H1 (cell line): Measurements from ENCODE around the gene NOL4L. TPM values are rescaled to one million over a fixed set of nuclear protein-coding genes. Genes with fewer than 3 reads are reported as not detected.

ENCODE experiments used
- CTCF ChIA-PET: fragments of 300-600 bp; sonication (Branson Sonifier 250); formaldehyde crosslinking; loops from one replicate; lab custom pipeline; 2021; ENCODE audit not compliant: partially characterized antibody; lab: Charles Lee
- POLR2A ChIA-PET: fragments of 300-600 bp; sonication (Branson Sonifier 250); formaldehyde crosslinking; loops from one replicate; lab custom pipeline; 2021; ENCODE audit warnings: inconsistent platforms; ENCODE audit not compliant: partially characterized antibody; lab: Charles Lee
- DNase-seq, 2 experiments: peaks; one replicate each; pipeline versions ENCODE4 v3.0.0 to v3.0.0-alpha.2; 2010 to 2022; ENCODE audit warnings: low spot score in 2 of 2, low read depth in 1 of 2, mixed read lengths in 1 of 2
- FAIRE-seq: peaks from 2 replicates; lab custom pipeline; 2011; peaks lifted over from hg19 to GRCh38; lab: Jason Lieb, UNC
- H2AFZ ChIP-seq: 2 replicates; pipeline ENCODE4 v1.8.1; 2012; ENCODE audit warnings: low read length, inconsistent platforms
- H2AK5ac ChIP-seq: 2 replicates; pipeline ENCODE4 v1.6.1; 2013; ENCODE audit warnings: low read depth, low read length
- H2BK120ac ChIP-seq: replicated peaks from 2 replicates; pipeline ENCODE3; 2013; ENCODE audit warnings: low read depth, low read length, inconsistent platforms
- H2BK12ac ChIP-seq: 2 replicates; pipeline ENCODE4 v1.6.1; 2013; ENCODE audit warnings: low read depth, low read length
- H2BK15ac ChIP-seq: 2 replicates; pipeline ENCODE4 v1.6.1; 2013; ENCODE audit warnings: low read length
- H2BK20ac ChIP-seq: 2 replicates; pipeline ENCODE4 v1.6.1; 2013; ENCODE audit warnings: low read length
- H2BK5ac ChIP-seq: 2 replicates; pipeline ENCODE4 v1.6.1; 2013; ENCODE audit warnings: low read depth, low read length
- H3K14ac ChIP-seq: 2 replicates; pipeline ENCODE4 v1.6.1; 2013; ENCODE audit warnings: inconsistent platforms; ENCODE audit not compliant: insufficient read length
- H3K18ac ChIP-seq: 2 replicates; pipeline ENCODE4 v1.6.1; 2013; ENCODE audit warnings: low read length; ENCODE audit errors: extremely low read depth
- H3K23ac ChIP-seq: 2 replicates; pipeline ENCODE4 v1.6.1; 2013; ENCODE audit warnings: inconsistent platforms; ENCODE audit not compliant: insufficient read length
- H3K23me2 ChIP-seq: 2 replicates; pipeline ENCODE4 v1.6.1; 2013; ENCODE audit warnings: low read depth, low read length
- H3K27ac ChIP-seq: 2 replicates; pipeline ENCODE4 v1.6.1; 2011; ENCODE audit warnings: low read depth, low read length, inconsistent platforms
- H3K27me3 ChIP-seq, 4 experiments: replicated peaks in 1 of 4; 1 replicate in 1 of 4; 2 replicates in 3 of 4; pipeline versions ENCODE4 v1.6.1 to v1.8.1; 2011 to 2013; ENCODE audit warnings: low read length in 3 of 4, mild to moderate bottlenecking in 3 of 4, inconsistent platforms in 2 of 4, mixed read lengths in 2 of 4, moderate library complexity in 1 of 4; ENCODE audit not compliant: control insufficient read depth in 3 of 4, insufficient read depth in 3 of 4; ENCODE audit errors: extremely low read depth in 1 of 4
- H3K36me3 ChIP-seq, 4 experiments: 2 replicates each; pipeline versions ENCODE4 v1.6.1 to v1.8.1; 2011 to 2013; ENCODE audit warnings: mild to moderate bottlenecking in 4 of 4, low read length in 3 of 4, moderate library complexity in 2 of 4, control low read depth in 1 of 4, inconsistent platforms in 1 of 4; ENCODE audit not compliant: insufficient read depth in 4 of 4, control insufficient read depth in 2 of 4
- H3K4ac ChIP-seq: replicated peaks from 2 replicates; pipeline ENCODE3; 2013; ENCODE audit warnings: low read length, low read depth, mixed read lengths, inconsistent platforms; ENCODE audit not compliant: insufficient read length
- H3K4me1 ChIP-seq, 4 experiments: replicated peaks in 1 of 4; 1 replicate in 1 of 4; 2 replicates in 3 of 4; pipeline versions ENCODE4 v1.6.1 to v1.8.1; 2011 to 2013; ENCODE audit warnings: low read length in 3 of 4, inconsistent platforms in 2 of 4, mixed read lengths in 1 of 4; ENCODE audit not compliant: insufficient read depth in 4 of 4, control insufficient read depth in 3 of 4
- H3K4me2 ChIP-seq, 2 experiments: 2 replicates each; pipeline versions ENCODE4 v1.6.1 to v1.8.1; 2011 to 2013; ENCODE audit warnings: low read depth in 2 of 2, low read length in 2 of 2, control low read depth in 1 of 2, inconsistent platforms in 1 of 2, mild to moderate bottlenecking in 1 of 2; ENCODE audit not compliant: insufficient read depth in 1 of 2
- H3K4me3 ChIP-seq, 4 experiments: fragments of 200-600, 300-600 bp in 1 of 4; sonication (generic), shearing (Covaris generic), sonication (Bioruptor Twin) in 1 of 4; 2 replicates each; pipeline versions ENCODE4 v1.5.1 to v1.8.1; 2011 to 2016; ENCODE audit warnings: low read length in 4 of 4, low read depth in 3 of 4, control low read depth in 2 of 4, inconsistent platforms in 2 of 4, mild to moderate bottlenecking in 2 of 4, mixed read lengths in 1 of 4, moderate library complexity in 1 of 4; ENCODE audit not compliant: insufficient read depth in 2 of 4; ENCODE audit errors: extremely low read depth in 1 of 4
- H3K56ac ChIP-seq: replicated peaks from 2 replicates; pipeline ENCODE3; 2013; ENCODE audit warnings: low read depth, mild to moderate bottlenecking, mixed read lengths, low read length, inconsistent platforms; ENCODE audit not compliant: insufficient read length
- H3K79me1 ChIP-seq: 2 replicates; pipeline ENCODE4 v1.6.1; 2013; ENCODE audit warnings: low read depth, low read length, control low read depth
- H3K79me2 ChIP-seq, 2 experiments: 2 replicates each; pipeline versions ENCODE4 v1.6.1 to v1.8.1; 2012 to 2013; ENCODE audit warnings: low read length in 2 of 2, mild to moderate bottlenecking in 2 of 2, inconsistent platforms in 1 of 2; ENCODE audit not compliant: insufficient read depth in 2 of 2, control insufficient read depth in 1 of 2
- H3K9ac ChIP-seq, 4 experiments: replicated peaks in 1 of 4; 1 replicate in 1 of 4; 2 replicates in 3 of 4; pipeline versions ENCODE4 v1.6.1 to v1.8.1; 2011 to 2013; ENCODE audit warnings: low read depth in 3 of 4, low read length in 3 of 4, control low read depth in 2 of 4, mild to moderate bottlenecking in 2 of 4, moderate library complexity in 2 of 4, inconsistent platforms in 1 of 4; ENCODE audit errors: extremely low read depth in 1 of 4
- H3K9me3 ChIP-seq, 2 experiments: 2 replicates each; pipeline versions ENCODE4 v1.6.1 to v1.8.1; 2012 to 2013; ENCODE audit warnings: mild to moderate bottlenecking in 2 of 2, moderate library complexity in 2 of 2, control low read depth in 1 of 2, inconsistent platforms in 1 of 2, low read depth in 1 of 2, low read length in 1 of 2, mixed read lengths in 1 of 2; ENCODE audit not compliant: insufficient read depth in 2 of 2
- H4K20me1 ChIP-seq, 2 experiments: replicated peaks in 1 of 2; 2 replicates each; pipeline versions ENCODE3 to v1.8.1; 2011 to 2013; ENCODE audit warnings: inconsistent platforms in 2 of 2, low read length in 2 of 2, mild to moderate bottlenecking in 1 of 2; ENCODE audit not compliant: insufficient read depth in 2 of 2, control insufficient read depth in 1 of 2
- H4K5ac ChIP-seq: 2 replicates; pipeline ENCODE4 v1.6.1; 2013; ENCODE audit warnings: low read length, low read depth, mixed read lengths, inconsistent platforms; ENCODE audit not compliant: insufficient read length
- H4K8ac ChIP-seq: 2 replicates; pipeline ENCODE4 v1.8.0; 2013; ENCODE audit warnings: mild to moderate bottlenecking, moderate library complexity, low read length, inconsistent platforms; ENCODE audit not compliant: insufficient read depth; ENCODE audit errors: extremely low read depth
- H4K91ac ChIP-seq: replicated peaks from 2 replicates; pipeline ENCODE3; 2013; ENCODE audit warnings: low read length, mixed read lengths, inconsistent platforms; ENCODE audit not compliant: insufficient read length
- HDAC2 ChIP-seq, 2 experiments: fragments of 300-600 bp in 1 of 2; sonication (generic) in 1 of 2; IDR thresholded peaks; 2 replicates each; pipeline ENCODE4 v1.6.1; 2011 to 2012; ENCODE audit warnings: low read depth in 2 of 2, low read length in 2 of 2, mild to moderate bottlenecking in 2 of 2, moderate library complexity in 2 of 2, borderline replicate concordance in 1 of 2, inconsistent platforms in 1 of 2
- POLR2A ChIP-seq, 2 experiments: IDR thresholded peaks; 1 replicate in 1 of 2; 2 replicates in 1 of 2; pipeline ENCODE4 v1.6.1; 2011; ENCODE audit warnings: low read depth in 2 of 2, low read length in 2 of 2, mild to moderate bottlenecking in 2 of 2; ENCODE audit errors: control extremely low read depth in 1 of 2
- TAF1 ChIP-seq: IDR thresholded peaks from 2 replicates; pipeline ENCODE4 v1.6.1; 2011; ENCODE audit warnings: mild to moderate bottlenecking, low read depth, low read length
- WGBS, 2 experiments: shearing (Covaris generic) in 1 of 2; methylation state at CpG; one replicate each; pipeline versions ENCODE4 v1.1.6 to v1.1.7; 2013 to 2015; ENCODE audit warnings: low lambda C conversion rate in 2 of 2, mixed read lengths in 2 of 2, inconsistent platforms in 1 of 2, low coverage in 1 of 2, missing lambda C conversion rate in 1 of 2; ENCODE audit not compliant: insufficient replicate concordance in 2 of 2, insufficient coverage in 1 of 2, insufficient read length in 1 of 2; ENCODE audit errors: extremely low coverage in 1 of 2, missing lambda C conversion rate in 1 of 2; 5-methylcytosine and 5-hydroxymethylcytosine counted together
- polyA plus RNA-seq, 7 experiments: library from polyadenylated mRNA; depleted of rRNA in 3 of 7; stranded (reverse) in 5 of 7; unstranded in 2 of 7; fragments of >200 nt in 5 of 7; fragments of 200-250 nt in 2 of 7; gene quantifications; 1 replicate in 5 of 7; 2 replicates in 1 of 7; 4 replicates in 1 of 7; pipeline versions ENCODE4 v1.2.1 to v1.2.3, GENCODE V29; 2011 to 2013; ENCODE audit warnings: missing spikeins in 2 of 7, mixed read lengths in 2 of 7
- total RNA-seq: library from RNA; stranded (reverse); fragmentation: NEBNext Ultra II Directional; extraction: Animal tissue kit (Norgen Biotek cat#: 25700); gene quantifications from 2 replicates; pipeline ENCODE4 v1.2.1, GENCODE V29; 2021

The NOL4L gene
- total and polyA plus RNA-seq, 2 of the 8 experiments (the other 6 are each of a cell fraction or from before 2014, with no cell fraction given): 15.3 to 23.7 TPM

DNA sequence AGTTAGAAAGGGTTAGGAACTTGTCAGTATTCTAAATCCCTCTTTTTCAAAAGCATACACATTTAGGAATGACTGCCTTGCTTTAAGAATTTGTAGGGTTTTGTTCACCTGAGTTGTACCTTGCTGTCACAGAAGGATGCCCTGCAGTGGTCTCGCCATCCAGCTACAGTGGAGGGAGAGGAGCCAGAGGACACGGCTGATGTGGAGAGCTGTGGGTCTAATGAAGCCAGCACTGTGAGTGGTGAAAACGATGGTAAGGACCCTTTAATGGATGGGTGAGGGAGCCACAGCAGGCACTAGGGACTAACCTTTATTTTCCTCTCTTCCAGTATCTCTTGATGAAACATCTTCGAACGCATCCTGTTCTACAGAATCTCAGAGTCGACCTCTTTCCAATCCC, 157.1 kb downstream of the NOL4L start:
- peaks cover 0 to 3% of the 10 kb centered on the region in 2 experiments for H4K20me1 ChIP-seq
- CTCF ChIA-PET: interaction anchor here (1.1 kb wide), 1 partner anchor 83 kb away, joined by 3 read pairs; no protein-coding TSS in a partner anchor
- FAIRE-seq: no peak

More for the DNA sequence above, 157.1 kb downstream of the NOL4L start:
- no peak overlapping the region for H3K23ac ChIP-seq
- H3K4ac ChIP-seq: no peak overlapping the region
- no peaks in the 10 kb centered on the region for H3K27me3 ChIP-seq
- H3K4me2 ChIP-seq: no peak overlapping the region
- H3K14ac ChIP-seq: no peak overlapping the region
- H2AK5ac ChIP-seq: no peak overlapping the region
- H3K9ac ChIP-seq: no peak overlapping the region
- no peaks in the 10 kb centered on the region for H3K23me2 ChIP-seq
- no peak overlapping the region for H4K5ac ChIP-seq
- H2BK120ac ChIP-seq: no peak overlapping the region
- DNase-seq: no peak
- H4K91ac ChIP-seq: no peak overlapping the region
- H3K36me3 ChIP-seq: peaks cover 0 to 11% (median 6%) of the 10 kb centered on the region in 4 experiments; a peak in 5 of 8 replicates
- no peak overlapping the region for H2BK12ac ChIP-seq
- no peak overlapping the region for H3K56ac ChIP-seq
- 0 out of 2 replicates have a peak, but pooled peaks cover 2% of the 10 kb centered on the region for H3K79me1 ChIP-seq
- no peaks in the 10 kb centered on the region for H3K4me1 ChIP-seq
- H4K8ac ChIP-seq: no peak overlapping the region
- H3K18ac ChIP-seq: no peak overlapping the region
- WGBS, 2 experiments: 90% methylated on average over 6 of the region's 6 CpGs; no CpG with 5 or more reads in 1 of the 2 experiments
- no peaks in the 10 kb centered on the region for H3K79me2 ChIP-seq
- no peak overlapping the region for H2BK15ac ChIP-seq
- H3K4me3 ChIP-seq: no peak overlapping the region
- POLR2A ChIA-PET: interaction anchor here (1.0 kb wide), 1 partner anchor 238 kb away, joined by 3 read pairs; no protein-coding TSS in a partner anchor
- H2BK5ac ChIP-seq: no peak overlapping the region
- H3K9me3 ChIP-seq: no peaks in the 10 kb centered on the region
- H2BK20ac ChIP-seq: no peak overlapping the region
- H3K27ac ChIP-seq: no peak overlapping the region
- no peak overlapping the region for H2AFZ ChIP-seq
- no peak for TF ChIP-seq TAF1
- no peak for TF ChIP-seq HDAC2 (IDR thresholded peaks at IDR 0.05; ENCODE audit: borderline replicate concordance in 1 of 2, low read depth in 2 of 2, low read length in 2 of 2)
- TF ChIP-seq POLR2A (IDR thresholded peaks at IDR 0.05; ENCODE audit: control extremely low read depth in 1 of 2, low read depth in 2 of 2, low read length in 2 of 2): no peak
